OCI-LY1 (cell line): Measurements from ENCODE around the gene FOXD4L1.
"Not testable (repeated sequence)": the region's sequence is repeated elsewhere in the genome, so short reads cannot be mapped to it uniquely, and the experiment has no call there.

Experiments
- CTCF ChIP-seq: fragments of 200-600 bp; sonication (generic), shearing (Covaris generic); IDR thresholded peaks from 2 replicates; pipeline ENCODE4 v1.5.1; 2017; ENCODE audit warnings: mild to moderate bottlenecking, antibody characterized with exemption, low read length, moderate library complexity, mixed read lengths
- EZH2 ChIP-seq: fragments of 200-600 bp; sonication (generic), shearing (Covaris generic); IDR thresholded peaks from 2 replicates; pipeline ENCODE4 v1.8.0; 2017; ENCODE audit warnings: borderline replicate concordance, mixed run types, mild to moderate bottlenecking, antibody characterized with exemption, low read length, moderate library complexity, mixed read lengths

GRCh38 chr2:113499886-113500722 is 1.6 kb downstream of the FOXD4L1 start:
- TF ChIP-seq CTCF, EZH2: not testable (repeated sequence)
